OCI-M2 (cell line): ENCODE measurements around the gene GGCX.

Experiments used
- DNase-seq: peaks from one replicate; lab custom pipeline; 2025; ENCODE audit not compliant: unreplicated experiment; lab: John Stamatoyannopoulos, UW

Gene GGCX

GRCh38 chr2:85516653-85517389, 44.5 kb downstream of the GGCX start:
- DNase-seq: no peak

- DNase-seq: no peak
Observed at GRCh38 chr2:85514323-85514722, 47.0 kb downstream of the GGCX start.

GRCh38 chr2:85511008-85511811, 50.1 kb downstream of the GGCX start:
- DNase-seq: no peak

GRCh38 chr2:85506768-85507181, 54.5 kb downstream of the GGCX start:
- no peak for DNase-seq

GRCh38 chr2:85505551-85506238, 55.6 kb downstream of the GGCX start:
- no peak for DNase-seq

GRCh38 chr2:85504778-85505261, 56.5 kb downstream of the GGCX start:
- no peak for DNase-seq

GRCh38 chr2:85503851-85504777, 57.2 kb downstream of the GGCX start:
- no peak for DNase-seq

GRCh38 chr2:85503168-85503850, 58.0 kb downstream of the GGCX start:
- no peak for DNase-seq

GRCh38 chr2:85502720-85503119, 58.6 kb downstream of the GGCX start:
- no peak for DNase-seq

GRCh38 chr2:85501248-85501647, 60.0 kb downstream of the GGCX start:
- DNase-seq: no peak

GRCh38 chr2:85497944-85498630, 63.2 kb downstream of the GGCX start:
- no peak for DNase-seq

- DNase-seq: no peak
Observed at GRCh38 chr2:85496436-85496835, 64.9 kb downstream of the GGCX start.
